ENCODE data around the gene DCLK3.

Gene DCLK3

GRCh38 chr3:36700537-36701248, 63.7 kb downstream of the DCLK3 start:
- H3F3A ChIP-seq (ENCODE audit: insufficient read depth, low read length) = no peaks in the 10 kb centered on the region
- H3K36me3 ChIP-seq (replicated peaks; ENCODE audit: insufficient read depth, low read length) = no peaks in the 10 kb centered on the region
- H3K4me3 ChIP-seq (ENCODE audit: low read length) = no peak overlapping the region
- no peaks in the 10 kb centered on the region for H3K9me3 ChIP-seq (replicated peaks; ENCODE audit: insufficient read depth, low read length)
- no peaks in the 10 kb centered on the region for H3K79me2 ChIP-seq (ENCODE audit: low read length)
- H3K4me1 ChIP-seq (ENCODE audit: low read length) = no peaks in the 10 kb centered on the region
- TF ChIP-seq CTCF (IDR thresholded peaks at IDR 0.05; ENCODE audit: low read length) = peak; percentile 87
- no peak for TF ChIP-seq EZH2phosphoT487 (IDR thresholded peaks at IDR 0.05; ENCODE audit: low read length)
- no peak for TF ChIP-seq EZH2 (optimal IDR thresholded peaks at IDR 0.05; ENCODE audit: low read depth, low read length)
- H3K27ac ChIP-seq (ENCODE audit: low read length) = no peak overlapping the region
- peak; percentile 44 for DNase-seq
- H4K20me1 ChIP-seq (ENCODE audit: insufficient read depth, low read length) = no peaks in the 10 kb centered on the region
- no peaks in the 10 kb centered on the region for H3K9me2 ChIP-seq (replicated peaks; ENCODE audit: insufficient read depth, low read length)
- H3K4me2 ChIP-seq (ENCODE audit: low read depth, low read length) = no peak overlapping the region
- H3K9ac ChIP-seq (ENCODE audit: low read length) = no peak overlapping the region
- no peaks in the 10 kb centered on the region for H3K27me3 ChIP-seq (replicated peaks; ENCODE audit: insufficient read depth, low read length)
- no peak overlapping the region for H2AFZ ChIP-seq (ENCODE audit: low read length)

GRCh38 chr3:36698314-36698713, 66.0 kb downstream of the DCLK3 start:
- no peak for DNase-seq
- Histone ChIP-seq H3K4me2 (ENCODE audit: low read depth, low read length) (no peak overlapping the region), H2AFZ (ENCODE audit: low read length) (no peak overlapping the region)

GRCh38 chr3:36697229-36698001, 66.9 kb downstream of the DCLK3 start:
- no peaks in the 10 kb centered on the region for H3K79me2 ChIP-seq (ENCODE audit: low read length)
- H2AFZ ChIP-seq (ENCODE audit: low read length) = no peak overlapping the region
- H4K20me1 ChIP-seq (ENCODE audit: insufficient read depth, low read length) = no peaks in the 10 kb centered on the region
- H3K27ac ChIP-seq (ENCODE audit: low read length) = no peak overlapping the region
- no peak overlapping the region for H3K9ac ChIP-seq (ENCODE audit: low read length)
- DNase-seq = no peak
- no peaks in the 10 kb centered on the region for H3K27me3 ChIP-seq (replicated peaks; ENCODE audit: insufficient read depth, low read length)
- no peak overlapping the region for H3K4me2 ChIP-seq (ENCODE audit: low read depth, low read length)
- no peaks in the 10 kb centered on the region for H3F3A ChIP-seq (ENCODE audit: insufficient read depth, low read length)
- H3K36me3 ChIP-seq (replicated peaks; ENCODE audit: insufficient read depth, low read length) = no peaks in the 10 kb centered on the region
- H3K4me3 ChIP-seq (ENCODE audit: low read length) = no peak overlapping the region
- no peaks in the 10 kb centered on the region for H3K9me3 ChIP-seq (replicated peaks; ENCODE audit: insufficient read depth, low read length)
- H3K9me2 ChIP-seq (replicated peaks; ENCODE audit: insufficient read depth, low read length) = no peaks in the 10 kb centered on the region
- H3K4me1 ChIP-seq (ENCODE audit: low read length) = no peaks in the 10 kb centered on the region
- TF ChIP-seq CTCF (IDR thresholded peaks at IDR 0.05; ENCODE audit: low read length) (no peak), EZH2phosphoT487 (IDR thresholded peaks at IDR 0.05; ENCODE audit: low read length) (no peak), EZH2 (optimal IDR thresholded peaks at IDR 0.05; ENCODE audit: low read depth, low read length) (no peak)

More at GRCh38 chr3:36698314-36698713, 66.0 kb downstream of the DCLK3 start:
- no peaks in the 10 kb centered on the region for H3K9me3 ChIP-seq (replicated peaks; ENCODE audit: insufficient read depth, low read length)
- no peak overlapping the region for H3K27ac ChIP-seq (ENCODE audit: low read length)
- no peaks in the 10 kb centered on the region for H3F3A ChIP-seq (ENCODE audit: insufficient read depth, low read length)
- H3K79me2 ChIP-seq (ENCODE audit: low read length) = no peaks in the 10 kb centered on the region
- no peaks in the 10 kb centered on the region for H4K20me1 ChIP-seq (ENCODE audit: insufficient read depth, low read length)
- H3K36me3 ChIP-seq (replicated peaks; ENCODE audit: insufficient read depth, low read length) = no peaks in the 10 kb centered on the region
- H3K9me2 ChIP-seq (replicated peaks; ENCODE audit: insufficient read depth, low read length) = no peaks in the 10 kb centered on the region
- no peak overlapping the region for H3K4me3 ChIP-seq (ENCODE audit: low read length)
- TF ChIP-seq EZH2 (optimal IDR thresholded peaks at IDR 0.05; ENCODE audit: low read depth, low read length) = no peak
- TF ChIP-seq EZH2phosphoT487 (IDR thresholded peaks at IDR 0.05; ENCODE audit: low read length) = no peak
- TF ChIP-seq CTCF (IDR thresholded peaks at IDR 0.05; ENCODE audit: low read length) = no peak
- no peaks in the 10 kb centered on the region for H3K27me3 ChIP-seq (replicated peaks; ENCODE audit: insufficient read depth, low read length)
- H3K4me1 ChIP-seq (ENCODE audit: low read length) = no peaks in the 10 kb centered on the region
- no peak overlapping the region for H3K9ac ChIP-seq (ENCODE audit: low read length)

Data from MM.1S (cell line).